IPS DF 19.7 (cell line): Measurements from ENCODE around the gene ZNF626.
"Not testable (repeated sequence)": the region's sequence is repeated elsewhere in the genome, so short reads cannot be mapped to it uniquely, and the experiment has no call there.

Experiments
- DNase-seq: peaks from one replicate; pipeline ENCODE4 v3.0.0-alpha.2; 2013; ENCODE audit warnings: low read depth, low spot score

Gene ZNF626

DNA sequence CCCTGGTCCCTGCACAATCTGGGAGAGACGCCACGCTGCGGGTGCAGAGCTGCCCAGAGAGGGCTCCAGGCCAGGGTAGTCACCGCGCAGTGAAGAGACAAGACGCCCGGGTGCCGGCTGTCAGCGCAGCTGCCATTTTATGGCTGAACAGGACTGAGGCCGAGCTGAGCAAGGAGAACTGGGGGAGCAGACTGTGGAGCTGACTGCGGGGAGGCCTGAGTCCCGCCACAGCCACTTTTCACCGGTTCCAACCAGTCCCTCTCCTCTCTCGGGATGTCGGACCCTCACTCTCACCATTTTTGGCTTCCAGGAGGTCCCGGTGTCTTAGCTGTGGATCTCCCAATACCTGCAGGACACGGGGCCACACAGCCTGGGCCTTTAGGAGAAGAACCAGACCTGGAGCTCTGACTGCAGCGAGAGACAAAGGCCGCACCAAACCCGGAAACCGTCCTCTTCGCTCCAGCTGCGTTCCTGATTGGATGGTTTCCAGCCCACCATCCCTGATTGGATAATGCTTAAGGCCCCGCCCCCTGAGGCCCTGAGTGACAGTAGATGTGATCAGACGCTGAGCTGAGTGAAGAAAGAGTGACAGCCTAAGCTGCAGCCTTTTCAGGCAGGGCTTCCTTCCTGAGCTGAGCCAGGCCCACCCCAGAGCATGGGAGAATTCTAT, at the start of gene ZNF626:
Gene ZNF626 (minus strand): TSS at position 422 of the 670 bp plus-strand sequence. CDS start 125 bp downstream, at position 297.
- DNase-seq = peak; percentile 92

- no peak for DNase-seq
Observed at GRCh38 chr19:20669263-20669662, 7.9 kb upstream of the ZNF626 start.

GRCh38 chr19:20667281-20667680, 5.9 kb upstream of the ZNF626 start:
- no peak for DNase-seq

- no peak for DNase-seq
Observed at GRCh38 chr19:20664901-20665781, 3.8 kb upstream of the ZNF626 start.

GRCh38 chr19:20664475-20664874, 3.1 kb upstream of the ZNF626 start:
- not testable (repeated sequence) for DNase-seq

DNA sequence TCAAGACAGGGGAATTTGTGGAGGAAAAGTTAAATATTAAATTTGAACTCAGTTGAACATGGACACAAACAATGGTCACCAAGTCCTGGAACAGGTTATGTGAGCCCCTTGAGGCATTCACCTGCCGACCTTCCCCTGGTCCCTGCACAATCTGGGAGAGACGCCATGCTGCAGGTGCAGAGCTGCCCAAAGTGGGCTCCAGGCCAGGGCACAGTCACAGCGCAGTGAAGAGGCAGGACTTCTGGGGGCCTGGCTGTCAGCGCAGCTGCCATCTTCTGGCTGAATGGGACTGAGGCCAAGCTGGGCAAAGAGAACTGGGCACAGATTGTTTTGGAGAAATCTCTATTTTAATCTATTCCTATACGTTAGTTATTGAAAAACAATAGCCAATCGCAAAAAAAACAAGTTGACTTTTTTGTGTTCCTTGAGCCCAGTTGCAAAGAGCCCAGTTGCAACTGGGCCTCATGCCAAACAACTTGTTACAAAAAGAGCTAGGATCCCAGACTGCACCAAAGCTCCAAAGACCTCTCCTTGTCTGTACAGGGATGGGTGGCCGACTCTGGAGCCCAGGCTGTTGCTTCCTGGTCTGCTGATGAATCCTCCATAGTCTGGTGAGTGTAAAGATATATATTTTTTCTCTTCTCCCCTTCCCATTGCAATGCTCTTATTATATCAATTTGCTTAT, 1.2 kb upstream of the ZNF626 start:
- DNase-seq = no peak

DNA sequence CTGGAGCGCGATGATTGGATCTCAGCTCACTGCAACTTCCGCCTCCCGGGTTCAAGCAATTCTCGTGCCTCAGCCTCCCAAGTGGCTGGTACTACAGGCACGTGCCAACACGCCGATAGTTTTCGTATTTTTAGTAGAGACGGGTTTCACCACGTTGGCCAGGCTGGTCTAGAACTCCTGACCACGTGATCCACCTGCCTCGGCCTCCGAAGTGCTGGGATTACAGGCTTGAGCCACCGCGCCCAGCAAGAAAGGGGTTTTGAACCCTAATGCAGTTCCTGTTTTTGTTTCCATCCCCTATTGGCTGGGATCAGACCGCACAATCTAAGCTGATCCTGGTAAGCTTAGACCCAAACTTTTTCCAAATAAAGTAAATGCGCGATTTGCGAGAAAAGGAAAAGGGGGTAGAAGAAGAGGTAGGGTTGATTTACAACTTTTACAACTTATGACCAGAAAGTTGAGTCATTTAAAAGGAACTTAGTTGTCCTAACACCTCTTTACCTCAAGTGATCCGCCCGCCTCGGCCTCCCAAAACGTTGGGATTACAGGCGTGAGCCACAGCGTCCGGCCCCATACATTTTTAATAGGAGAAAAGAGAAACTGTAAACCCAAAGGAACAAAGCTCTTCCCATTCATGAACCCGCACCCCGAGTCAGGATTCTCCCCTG, 764 bp downstream of the ZNF626 start:
- DNase-seq = no peak

DNA sequence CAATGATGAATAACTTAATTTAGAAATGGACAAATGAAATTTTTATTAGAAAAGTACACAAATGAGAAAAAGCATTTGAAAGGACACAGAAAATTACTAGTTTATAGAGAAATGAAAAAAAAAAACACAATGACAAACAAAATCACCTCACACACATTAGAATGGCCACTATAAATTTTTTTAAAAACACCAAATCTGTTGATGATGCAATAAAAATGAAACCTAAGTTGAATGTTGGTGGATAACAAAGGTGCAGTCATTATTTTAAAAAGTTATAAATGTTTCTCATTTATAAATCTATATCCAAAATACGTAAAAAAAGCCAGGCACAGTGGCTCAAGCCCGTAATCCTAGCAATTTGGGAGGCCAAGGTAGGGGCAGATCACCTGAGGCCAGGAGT, 20.8 kb downstream of the ZNF626 start:
- DNase-seq = no peak

DNA sequence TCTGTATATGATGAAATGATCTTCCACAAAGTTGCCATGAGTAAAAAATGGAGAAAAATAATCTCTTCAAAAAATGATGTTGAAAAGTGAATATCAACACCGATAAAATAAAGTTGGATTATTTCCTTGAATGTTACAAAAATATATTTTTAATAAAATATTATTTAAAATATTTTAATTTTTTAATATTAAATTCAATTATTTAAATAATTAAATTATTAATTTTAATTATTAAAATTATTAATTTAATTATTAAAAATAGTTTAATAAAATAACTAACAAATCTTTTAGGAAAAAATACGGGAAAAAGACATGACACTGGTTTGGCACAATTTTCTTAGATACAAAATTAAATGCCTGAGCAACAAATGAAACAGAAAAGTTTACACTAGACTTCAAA, 21.3 kb downstream of the ZNF626 start:
- DNase-seq = no peak

DNA sequence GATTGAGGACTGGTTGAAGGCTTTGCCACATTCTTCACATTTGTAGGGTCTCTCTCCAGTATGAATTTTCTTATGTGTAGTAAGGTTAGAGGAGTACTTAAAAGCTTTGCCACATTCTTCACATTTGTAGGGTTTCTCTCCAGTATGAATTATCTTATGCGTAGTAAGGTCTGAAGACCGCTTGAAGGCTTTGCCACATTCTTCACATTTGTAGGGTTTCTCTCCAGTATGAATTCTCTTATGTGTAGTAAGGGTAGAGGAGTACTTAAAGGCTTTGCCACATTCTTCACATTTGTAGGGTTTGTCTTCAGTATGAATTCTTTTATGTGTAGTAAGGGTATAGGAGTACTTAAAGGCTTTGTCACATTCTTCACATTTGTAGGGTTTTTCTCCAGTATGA, 36.8 kb downstream of the ZNF626 start:
- DNase-seq = not testable (repeated sequence)

GRCh38 chr19:20616071-20616470, 45.3 kb downstream of the ZNF626 start:
- DNase-seq = no peak

- not testable (repeated sequence) for DNase-seq
Observed at GRCh38 chr19:20614971-20615370, 46.4 kb downstream of the ZNF626 start.

- no peak for DNase-seq
Observed at GRCh38 chr19:20612711-20613316, 48.6 kb downstream of the ZNF626 start.

- no peak for DNase-seq
Observed at GRCh38 chr19:20611866-20612265, 49.5 kb downstream of the ZNF626 start.

DNA sequence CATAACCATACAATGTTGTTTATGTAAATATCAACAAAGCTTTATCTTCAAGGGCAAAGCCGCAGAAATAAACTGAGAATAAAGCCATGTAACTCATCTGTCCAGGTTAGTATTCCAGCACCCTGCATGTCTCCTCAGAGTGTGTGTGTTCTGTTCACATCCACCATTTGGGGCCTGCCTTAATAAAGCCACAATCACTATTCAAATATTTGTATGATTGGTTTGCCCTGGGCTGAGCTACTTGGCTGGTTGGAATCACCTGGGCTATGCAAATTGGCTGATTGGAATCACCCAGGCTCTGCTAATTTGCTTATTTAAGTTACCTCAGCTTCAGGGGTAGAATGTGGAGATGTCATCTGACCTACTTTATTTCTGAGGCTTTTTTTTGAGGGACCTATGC, 53.4 kb downstream of the ZNF626 start:
- no peak for DNase-seq
